OCI-LY3 (cell line): Measurements from ENCODE around the gene IZUMO1.

Experiments
- H2AFZ ChIP-seq: fragments of 200-600, 300-600 bp; shearing (Covaris generic); 2 replicates; pipeline ENCODE4 v1.6.0; 2014; ENCODE audit warnings: antibody characterized with exemption, low read depth, low read length
- H3K27ac ChIP-seq: fragments of 200-600, 300-600 bp; sonication (generic); 2 replicates; pipeline ENCODE4 v1.5.1; 2014; ENCODE audit warnings: mild to moderate bottlenecking, low read length, moderate library complexity, mixed read lengths
- H3K27me3 ChIP-seq: fragments of 200-600, 300-600 bp; sonication (generic); 2 replicates; pipeline ENCODE4 v1.6.1; 2014; ENCODE audit warnings: low read depth, low read length, mixed read lengths
- H3K36me3 ChIP-seq: fragments of 200-600, 300-600 bp; sonication (generic); replicated peaks from 2 replicates; pipeline ENCODE3; 2014; ENCODE audit warnings: low read depth, low read length, mixed read lengths
- H3K4me1 ChIP-seq: fragments of 300-600, 200-600 bp; sonication (generic); 2 replicates; pipeline ENCODE4 v1.6.1; 2014; ENCODE audit warnings: low read length, mixed read lengths
- H3K4me2 ChIP-seq: fragments of 200-600, 300-600 bp; sonication (generic); 2 replicates; pipeline ENCODE4 v1.6.1; 2014; ENCODE audit warnings: low read length, mixed read lengths
- H3K4me3 ChIP-seq: fragments of 300-600, 200-600 bp; sonication (generic); 2 replicates; pipeline ENCODE4 v1.5.1; 2014; ENCODE audit warnings: antibody characterized with exemption, mild to moderate bottlenecking, low read length, moderate library complexity
- H3K79me2 ChIP-seq: fragments of 300-600, 200-600 bp; shearing (Covaris generic); 2 replicates; pipeline ENCODE4 v1.6.1; 2014; ENCODE audit warnings: mild to moderate bottlenecking, low read length, mixed read lengths
- H3K9ac ChIP-seq: fragments of 300-600, 200-600 bp; shearing (Covaris generic); 2 replicates; pipeline ENCODE4 v1.6.0; 2014; ENCODE audit warnings: mild to moderate bottlenecking, low read length, moderate library complexity
- H3K9me3 ChIP-seq: fragments of 200-600, 300-600 bp; shearing (Covaris generic); 2 replicates; pipeline ENCODE4 v1.6.1; 2014; ENCODE audit warnings: low read length, mixed read lengths; ENCODE audit not compliant: insufficient read depth
- H4K20me1 ChIP-seq: fragments of 200-600, 300-600 bp; sonication (generic); 2 replicates; pipeline ENCODE4 v1.6.1; 2016; ENCODE audit warnings: low read length, mixed read lengths; ENCODE audit not compliant: insufficient read depth
- EZH2phosphoT487 ChIP-seq: fragments of 200-600 bp; shearing (Covaris generic); IDR thresholded peaks from 2 replicates; pipeline ENCODE4 v1.6.1; 2018; ENCODE audit warnings: antibody characterized with exemption, mixed run types, low read depth
- TF ChIP-seq, protein P1 (sequence below): fragments of 200-600, 300-600 bp; sonication (generic); IDR thresholded peaks from 2 replicates; pipeline ENCODE4 v1.5.1; 2014; ENCODE audit warnings: antibody characterized with exemption, low read length, low read depth

Gene IZUMO1

DNA sequence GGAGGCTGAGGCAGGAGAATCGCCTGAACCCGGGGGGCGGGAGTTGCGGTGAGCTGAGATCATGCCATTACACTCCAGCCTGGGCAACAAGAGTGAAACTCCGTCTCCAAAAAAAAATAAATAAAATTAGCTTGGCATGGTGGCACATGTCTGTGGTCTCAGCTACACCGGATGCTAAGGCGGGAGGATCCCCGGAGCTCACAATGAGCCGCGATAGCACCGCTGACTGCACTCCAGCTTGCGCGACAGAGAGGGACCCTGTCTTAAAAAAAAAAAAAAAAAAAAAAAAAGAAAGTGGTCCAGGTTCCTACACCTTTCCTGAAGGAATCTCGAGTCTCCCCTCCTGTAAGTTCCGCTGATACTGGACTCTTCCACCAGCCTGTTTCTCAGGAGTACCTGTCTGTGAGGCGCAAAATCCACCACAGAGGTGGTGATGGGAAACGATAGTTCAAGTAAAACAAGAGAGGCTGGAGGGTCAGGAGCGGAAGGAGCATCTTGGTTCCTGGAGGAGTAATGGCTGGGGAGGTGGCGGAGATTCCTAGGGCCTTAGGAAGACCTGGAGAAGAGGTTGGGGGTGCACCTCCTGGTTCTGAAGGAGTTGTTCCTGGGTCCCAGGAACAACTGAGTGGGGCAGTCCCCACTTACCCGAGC lies 5.3 kb upstream of the IZUMO1 start:
- Histone ChIP-seq H3K4me1 (peaks cover 4% of the 10 kb centered on the region; the same call in 1 of the 2 replicates), H3K9me3 (no peaks in the 10 kb centered on the region), H3K9ac (no peak overlapping the region), H3K4me2 (no peak overlapping the region), H3K27ac (no peak overlapping the region), H3K27me3 (no peaks in the 10 kb centered on the region), H3K4me3 (no peak overlapping the region), H4K20me1 (no peaks in the 10 kb centered on the region), H3K36me3 (no peaks in the 10 kb centered on the region), H3K79me2 (no peaks in the 10 kb centered on the region), H2AFZ (no peak overlapping the region)
- no peak for TF ChIP-seq EZH2phosphoT487
- TF ChIP-seq, protein P1, sequence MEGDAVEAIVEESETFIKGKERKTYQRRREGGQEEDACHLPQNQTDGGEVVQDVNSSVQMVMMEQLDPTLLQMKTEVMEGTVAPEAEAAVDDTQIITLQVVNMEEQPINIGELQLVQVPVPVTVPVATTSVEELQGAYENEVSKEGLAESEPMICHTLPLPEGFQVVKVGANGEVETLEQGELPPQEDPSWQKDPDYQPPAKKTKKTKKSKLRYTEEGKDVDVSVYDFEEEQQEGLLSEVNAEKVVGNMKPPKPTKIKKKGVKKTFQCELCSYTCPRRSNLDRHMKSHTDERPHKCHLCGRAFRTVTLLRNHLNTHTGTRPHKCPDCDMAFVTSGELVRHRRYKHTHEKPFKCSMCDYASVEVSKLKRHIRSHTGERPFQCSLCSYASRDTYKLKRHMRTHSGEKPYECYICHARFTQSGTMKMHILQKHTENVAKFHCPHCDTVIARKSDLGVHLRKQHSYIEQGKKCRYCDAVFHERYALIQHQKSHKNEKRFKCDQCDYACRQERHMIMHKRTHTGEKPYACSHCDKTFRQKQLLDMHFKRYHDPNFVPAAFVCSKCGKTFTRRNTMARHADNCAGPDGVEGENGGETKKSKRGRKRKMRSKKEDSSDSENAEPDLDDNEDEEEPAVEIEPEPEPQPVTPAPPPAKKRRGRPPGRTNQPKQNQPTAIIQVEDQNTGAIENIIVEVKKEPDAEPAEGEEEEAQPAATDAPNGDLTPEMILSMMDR = no peak

DNA sequence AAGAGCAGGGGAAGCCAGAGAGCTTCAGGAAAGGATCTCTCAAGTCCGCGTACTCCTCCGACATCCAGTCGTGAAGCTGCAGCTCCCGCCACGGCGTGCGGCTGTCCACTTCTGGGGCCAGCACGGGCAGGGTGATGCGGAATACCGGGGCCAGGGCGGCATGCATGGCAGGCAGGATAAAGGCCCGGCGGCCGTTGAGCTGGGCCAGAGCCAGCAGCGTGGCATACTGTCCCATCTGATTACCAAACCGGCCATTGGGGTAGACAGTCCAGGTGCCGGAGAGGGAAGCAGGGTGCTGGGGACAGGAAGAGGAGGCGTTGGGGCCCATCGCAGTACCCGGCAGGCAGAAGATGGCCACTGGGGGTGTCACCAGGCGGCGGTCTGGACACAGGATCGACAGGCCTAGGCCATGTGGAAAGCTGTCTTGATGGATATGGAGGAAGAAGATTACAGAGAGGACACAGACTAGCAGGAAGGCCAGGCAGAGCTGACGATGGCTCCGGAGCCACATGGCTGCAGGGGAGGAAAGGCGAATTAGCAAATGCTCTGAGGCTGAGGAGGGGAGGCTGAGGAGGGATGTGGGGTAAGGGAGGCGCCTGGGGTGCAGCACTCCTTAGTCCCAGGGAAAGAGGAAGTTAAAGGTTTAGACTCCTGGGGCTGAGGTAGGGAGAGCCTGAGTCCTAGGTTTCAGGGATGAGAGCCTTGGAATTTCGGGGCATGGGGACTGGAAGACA lies 4.2 kb upstream of the IZUMO1 start:
- Histone ChIP-seq H3K4me2 (no peak overlapping the region), H3K79me2 (no peaks in the 10 kb centered on the region), H3K27ac (no peak overlapping the region), H3K4me3 (no peak overlapping the region), H2AFZ (no peak overlapping the region), H4K20me1 (no peaks in the 10 kb centered on the region), H3K9ac (no peak overlapping the region), H3K4me1 (peaks cover 4% of the 10 kb centered on the region; the same call in 1 of the 2 replicates), H3K36me3 (no peaks in the 10 kb centered on the region), H3K27me3 (no peaks in the 10 kb centered on the region), H3K9me3 (no peaks in the 10 kb centered on the region)
- TF ChIP-seq EZH2phosphoT487 = no peak
- TF ChIP-seq, protein P1 = no peak

DNA sequence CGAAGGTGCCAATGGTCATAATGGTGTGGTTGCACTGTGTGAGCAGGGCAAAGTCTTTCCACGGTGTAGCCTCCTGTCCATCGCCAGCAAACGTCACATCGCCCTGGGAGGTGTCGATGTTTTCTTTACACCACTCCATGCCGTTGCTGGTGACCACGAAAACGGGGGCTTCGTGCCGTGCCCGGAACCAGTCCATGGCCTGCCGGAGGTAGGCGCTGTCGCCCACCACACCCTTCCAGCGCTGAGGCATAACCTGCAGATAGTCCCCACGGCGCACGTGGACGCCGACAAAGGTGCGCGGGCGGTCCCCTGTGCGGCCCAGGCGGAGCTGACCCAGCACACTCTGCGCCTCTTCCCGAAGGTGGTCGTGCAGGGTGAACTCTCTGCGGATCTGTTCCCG lies 3.6 kb upstream of the IZUMO1 start:
- Histone ChIP-seq H3K9me3 (no peaks in the 10 kb centered on the region), H3K9ac (no peak overlapping the region), H3K27me3 (no peaks in the 10 kb centered on the region), H3K36me3 (no peaks in the 10 kb centered on the region), H2AFZ (no peak overlapping the region), H3K4me2 (no peak overlapping the region), H3K4me3 (no peak overlapping the region), H3K79me2 (no peaks in the 10 kb centered on the region), H3K27ac (no peak overlapping the region), H4K20me1 (no peaks in the 10 kb centered on the region), H3K4me1 (peaks cover 3% of the 10 kb centered on the region; the same call in 1 of the 2 replicates)
- no peak for TF ChIP-seq EZH2phosphoT487
- TF ChIP-seq, protein P1 = no peak

DNA sequence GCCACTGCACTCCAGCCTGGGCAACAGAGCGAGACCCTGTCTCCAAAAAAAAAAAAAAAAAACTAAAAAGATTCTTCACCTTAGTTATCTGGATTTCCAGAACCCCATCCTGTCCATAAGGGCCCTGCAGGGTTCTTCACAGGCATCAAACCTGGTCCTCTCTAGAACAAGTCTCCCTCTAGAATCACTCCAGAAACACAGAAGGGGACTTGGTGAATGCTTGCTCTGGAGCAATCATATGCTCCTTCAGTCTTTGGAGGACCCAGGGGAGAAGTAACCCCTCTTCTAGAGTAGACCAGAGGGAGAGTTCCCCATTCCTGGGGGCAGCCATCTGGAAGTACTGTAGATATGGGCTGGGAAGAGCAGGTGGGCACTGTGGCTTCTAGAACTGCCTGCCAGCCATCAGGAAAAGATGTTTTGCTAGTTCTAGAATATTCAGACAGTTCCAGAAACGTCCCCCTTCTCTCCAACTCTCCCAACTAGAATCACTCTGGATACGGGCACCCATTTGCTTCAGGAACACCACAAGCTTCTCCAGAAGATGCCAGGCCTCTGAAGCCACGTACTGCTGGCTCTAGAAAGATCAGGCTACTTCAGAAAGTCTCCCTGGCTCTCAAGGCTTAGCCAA lies 3.0 kb upstream of the IZUMO1 start:
- H3K79me2 ChIP-seq = no peaks in the 10 kb centered on the region
- TF ChIP-seq EZH2phosphoT487 = no peak
- TF ChIP-seq, protein P1 = no peak
- H3K27ac ChIP-seq = no peak overlapping the region
- no peaks in the 10 kb centered on the region for H3K36me3 ChIP-seq
- H2AFZ ChIP-seq = no peak overlapping the region
- no peaks in the 10 kb centered on the region for H3K27me3 ChIP-seq
- H4K20me1 ChIP-seq = no peaks in the 10 kb centered on the region
- no peaks in the 10 kb centered on the region for H3K4me1 ChIP-seq
- no peak overlapping the region for H3K4me2 ChIP-seq
- H3K9ac ChIP-seq = no peak overlapping the region
- no peaks in the 10 kb centered on the region for H3K9me3 ChIP-seq
- H3K4me3 ChIP-seq = no peak overlapping the region
